ENCODE measurements around the gene LRCOL1.

Gene LRCOL1

GRCh38 chr12:132610051-132610759 lies at the start of gene LRCOL1:
LRCOL1 (minus strand) TSS chr12:132610582; CDS start chr12:132606251, 4,331 bp downstream.
- peak; percentile 41 for DNase-seq

GRCh38 chr12:132660052-132660451 lies 49.7 kb upstream of the LRCOL1 start:
- DNase-seq: no peak

- DNase-seq: no peak
Measured at GRCh38 chr12:132659146-132659545, 48.8 kb upstream of the LRCOL1 start.

- DNase-seq: no peak
Measured at GRCh38 chr12:132658149-132658894, 47.9 kb upstream of the LRCOL1 start.

- DNase-seq: no peak
Measured at GRCh38 chr12:132657004-132657727, 46.8 kb upstream of the LRCOL1 start.

GRCh38 chr12:132653567-132654290 lies 43.3 kb upstream of the LRCOL1 start:
- DNase-seq: no peak

GRCh38 chr12:132651444-132652100 lies 41.2 kb upstream of the LRCOL1 start:
- DNase-seq: no peak

GRCh38 chr12:132649226-132649945 lies 39.0 kb upstream of the LRCOL1 start:
- no peak for DNase-seq

GRCh38 chr12:132648616-132649225 lies 38.3 kb upstream of the LRCOL1 start:
- DNase-seq: no peak

GRCh38 chr12:132647858-132648257 lies 37.5 kb upstream of the LRCOL1 start:
- no peak for DNase-seq

GRCh38 chr12:132646850-132647249 lies 36.5 kb upstream of the LRCOL1 start:
- no peak for DNase-seq

- DNase-seq: no peak
Measured at GRCh38 chr12:132642846-132643835, 32.8 kb upstream of the LRCOL1 start.

- DNase-seq: no peak
Measured at GRCh38 chr12:132641811-132642650, 31.6 kb upstream of the LRCOL1 start.

GRCh38 chr12:132640936-132641335 lies 30.6 kb upstream of the LRCOL1 start:
- DNase-seq: no peak

- no peak for DNase-seq
Measured at GRCh38 chr12:132639956-132640520, 29.7 kb upstream of the LRCOL1 start.

GRCh38 chr12:132638541-132639408 lies 28.4 kb upstream of the LRCOL1 start:
- DNase-seq: no peak

GRCh38 chr12:132637811-132638210 lies 27.4 kb upstream of the LRCOL1 start:
- DNase-seq: no peak

Measured in NCI-H2171 (cell line).